GM19351 (cell line): ENCODE data around the gene EPB41L2.

Experiments
- ATAC-seq: cut with Tn5 transposase; IDR thresholded peaks from one replicate; pipeline ENCODE4 v1.9.1; 2021; ENCODE audit warnings: mild to moderate bottlenecking, moderate library complexity; ENCODE audit not compliant: unreplicated experiment

Gene EPB41L2

DNA sequence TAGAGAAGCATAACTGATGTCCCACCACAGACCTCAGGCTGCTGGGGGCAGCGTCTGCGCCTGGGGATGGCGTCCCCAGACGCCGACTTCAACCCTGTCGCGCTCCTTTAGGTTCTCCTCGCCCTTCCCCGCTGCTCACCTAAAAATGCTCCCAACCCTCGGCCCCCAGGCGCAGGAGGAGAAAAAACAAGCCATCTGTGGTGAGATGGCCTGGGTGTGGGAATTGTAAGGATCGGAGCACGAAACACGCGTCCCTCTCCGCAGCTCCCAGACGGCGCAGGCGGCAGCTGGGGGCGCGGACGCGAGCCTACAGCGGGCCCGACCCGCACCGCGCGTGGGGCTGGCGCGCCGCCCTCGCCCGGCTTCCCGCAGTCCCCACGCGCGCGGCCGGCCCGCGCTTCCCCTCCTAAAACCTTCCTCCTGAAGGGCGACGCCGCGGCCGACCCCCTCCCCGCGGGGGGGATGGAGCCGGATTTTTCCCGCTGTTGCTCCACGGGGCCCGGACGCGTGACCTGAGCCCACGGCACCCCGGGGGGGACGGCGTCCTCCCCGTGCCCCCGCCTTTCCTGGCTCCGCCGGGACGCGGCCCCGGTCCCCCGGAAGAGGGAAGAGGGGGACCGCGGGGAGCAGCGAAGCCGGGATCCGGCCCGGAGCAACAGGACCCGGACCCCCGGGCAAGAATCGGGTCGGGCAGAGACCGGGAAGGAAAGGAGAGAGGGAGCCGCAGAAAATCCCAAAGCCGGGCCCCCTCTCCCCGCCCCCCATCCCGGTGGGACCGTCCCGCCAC, 611 bp downstream of the EPB41L2 start:
- ATAC-seq: peak; percentile 35

DNA sequence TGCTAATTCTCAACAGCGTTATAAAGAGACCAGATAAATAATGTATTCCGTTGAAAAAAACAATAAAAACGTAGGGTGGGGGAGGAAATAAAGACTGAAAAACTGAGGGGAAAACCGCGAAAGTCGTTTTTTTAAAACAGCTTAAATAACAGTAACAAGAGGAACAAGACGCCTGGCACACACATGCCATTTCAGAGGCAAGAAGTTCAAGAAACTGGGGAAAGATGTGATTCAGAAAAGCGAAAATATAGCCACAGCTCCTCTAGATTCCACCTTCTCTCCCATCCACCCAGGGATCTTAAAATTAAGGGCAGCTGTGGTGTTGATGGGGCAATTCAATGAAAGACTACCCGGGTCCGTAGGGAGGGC, 1.3 kb downstream of the EPB41L2 start:
- no peak for ATAC-seq

DNA sequence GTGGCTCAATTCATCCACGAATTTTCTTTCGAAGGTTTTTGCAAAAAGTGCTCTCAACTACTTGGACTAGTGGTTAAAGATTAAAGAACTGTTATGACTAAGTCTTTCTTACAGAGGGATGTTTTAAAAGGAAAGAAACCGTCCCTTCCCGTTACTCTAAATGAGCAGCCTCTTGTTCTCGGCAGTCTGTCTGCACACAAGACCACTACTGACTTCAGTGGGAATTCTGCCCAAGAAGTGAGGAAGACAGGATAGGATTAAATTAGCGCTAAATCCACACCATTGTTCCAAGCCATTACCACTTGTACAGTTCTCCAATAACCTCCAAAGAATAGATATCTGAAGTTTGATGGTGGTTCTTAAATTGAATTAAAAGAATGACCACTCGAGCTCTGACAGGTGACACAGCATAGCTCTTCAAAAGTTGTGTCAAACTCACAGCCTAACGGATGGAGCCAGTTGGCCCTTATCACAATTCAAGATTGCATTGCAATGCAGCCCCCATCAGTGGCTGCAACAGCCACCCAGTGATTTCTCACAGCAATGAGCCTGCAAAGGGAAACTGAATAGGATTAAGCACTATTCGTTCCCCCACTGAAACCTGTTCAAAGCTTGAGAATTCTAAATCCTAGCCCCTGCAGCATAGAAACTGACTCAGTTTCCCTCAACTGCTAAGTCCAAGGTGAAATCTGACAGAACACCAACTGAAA, 1.8 kb downstream of the EPB41L2 start:
- no peak for ATAC-seq

DNA sequence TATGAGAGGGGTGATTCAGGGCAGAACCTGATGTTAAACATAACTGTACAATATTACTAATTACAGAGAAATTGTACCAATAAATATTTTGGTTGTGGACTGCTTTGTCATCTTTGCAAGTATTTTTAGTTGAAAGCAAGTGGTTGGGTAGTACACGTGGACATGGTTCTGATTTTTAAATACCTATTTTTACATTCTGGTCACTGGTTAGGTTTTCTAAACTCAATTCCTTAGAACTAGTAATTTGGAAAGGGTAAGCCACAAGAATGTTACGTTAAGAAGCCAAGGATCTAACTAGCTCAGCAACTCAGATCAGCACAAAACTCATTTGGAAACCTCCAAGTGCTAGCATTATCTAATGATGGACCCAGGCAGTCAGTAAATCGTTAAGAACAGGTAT, 2.7 kb downstream of the EPB41L2 start:
- no peak for ATAC-seq

DNA sequence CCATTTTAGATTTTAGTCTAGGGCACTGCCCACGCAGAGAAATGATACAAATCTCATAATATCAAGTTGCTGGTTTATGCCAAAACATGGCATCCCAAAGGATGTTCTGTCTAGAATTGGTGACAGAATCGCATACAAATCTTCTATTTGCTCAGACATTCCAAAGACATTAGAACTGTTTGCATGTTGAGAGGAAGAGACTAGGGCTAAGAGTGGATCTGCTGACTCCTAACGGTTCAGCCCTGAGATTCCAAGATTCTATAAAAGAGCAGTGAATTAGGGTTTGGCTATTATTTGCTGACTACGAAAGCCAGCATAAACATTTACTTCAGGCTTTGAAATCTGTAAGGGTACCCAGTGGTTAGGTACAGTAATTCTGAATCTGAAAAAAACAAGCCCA, 3.6 kb downstream of the EPB41L2 start:
- no peak for ATAC-seq

DNA sequence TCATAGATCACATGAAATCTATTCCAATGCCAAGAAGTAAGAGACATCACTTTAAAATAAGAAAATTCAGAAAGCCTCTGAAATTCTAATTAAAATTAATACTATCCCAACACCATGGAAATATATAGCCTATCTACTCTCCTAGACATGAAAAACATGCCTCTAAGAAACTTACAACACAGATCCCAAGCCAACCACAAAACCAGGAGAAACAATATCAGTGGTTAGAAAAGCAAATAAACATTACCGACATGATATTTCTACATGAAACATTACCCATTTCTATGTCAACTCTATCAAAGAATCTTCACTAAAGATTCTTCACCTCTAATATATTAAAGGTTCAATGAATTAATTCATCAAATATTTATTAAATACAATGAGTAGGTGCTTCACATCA, 4.8 kb downstream of the EPB41L2 start:
- ATAC-seq: no peak

DNA sequence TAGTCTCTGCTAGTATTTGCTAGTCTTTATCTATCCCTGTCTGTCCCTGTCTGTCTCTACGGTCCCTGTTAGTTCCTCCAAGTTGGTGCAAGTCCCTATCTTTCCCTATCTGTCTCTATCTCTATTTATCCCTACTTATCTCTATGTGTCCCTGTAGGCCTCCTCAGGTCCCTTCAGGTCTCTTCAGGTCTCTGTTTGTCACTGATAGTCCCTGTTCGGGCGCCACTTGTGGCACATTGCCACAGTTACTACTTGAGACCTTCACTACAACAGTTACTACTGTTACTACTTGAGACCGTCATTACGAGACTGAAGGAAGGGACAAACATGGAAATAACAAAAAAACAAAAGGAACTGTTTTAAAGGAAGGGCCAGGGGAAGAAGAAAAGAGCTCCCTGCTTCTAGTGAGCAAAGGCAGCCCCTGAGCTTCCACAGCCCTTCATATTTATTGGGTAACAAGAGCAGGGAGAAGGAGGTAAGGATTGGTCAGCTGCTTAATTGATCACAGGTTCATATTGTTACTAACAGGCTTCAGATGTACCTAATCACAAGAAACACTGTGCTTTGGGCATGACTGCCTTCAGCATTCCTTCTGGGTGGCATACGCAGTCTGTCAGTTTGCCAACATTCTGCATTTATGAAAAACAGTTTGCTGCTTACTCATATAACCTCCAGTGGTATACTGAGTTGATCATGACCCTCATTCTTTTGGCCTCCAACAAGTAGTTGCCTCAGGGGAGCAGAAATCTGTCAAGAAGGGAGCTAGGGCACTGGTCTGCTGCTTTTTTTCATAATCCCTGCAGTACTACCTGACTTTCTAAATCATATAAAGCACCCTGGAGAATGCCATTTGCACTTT, 8.4 kb downstream of the EPB41L2 start:
- no peak for ATAC-seq

DNA sequence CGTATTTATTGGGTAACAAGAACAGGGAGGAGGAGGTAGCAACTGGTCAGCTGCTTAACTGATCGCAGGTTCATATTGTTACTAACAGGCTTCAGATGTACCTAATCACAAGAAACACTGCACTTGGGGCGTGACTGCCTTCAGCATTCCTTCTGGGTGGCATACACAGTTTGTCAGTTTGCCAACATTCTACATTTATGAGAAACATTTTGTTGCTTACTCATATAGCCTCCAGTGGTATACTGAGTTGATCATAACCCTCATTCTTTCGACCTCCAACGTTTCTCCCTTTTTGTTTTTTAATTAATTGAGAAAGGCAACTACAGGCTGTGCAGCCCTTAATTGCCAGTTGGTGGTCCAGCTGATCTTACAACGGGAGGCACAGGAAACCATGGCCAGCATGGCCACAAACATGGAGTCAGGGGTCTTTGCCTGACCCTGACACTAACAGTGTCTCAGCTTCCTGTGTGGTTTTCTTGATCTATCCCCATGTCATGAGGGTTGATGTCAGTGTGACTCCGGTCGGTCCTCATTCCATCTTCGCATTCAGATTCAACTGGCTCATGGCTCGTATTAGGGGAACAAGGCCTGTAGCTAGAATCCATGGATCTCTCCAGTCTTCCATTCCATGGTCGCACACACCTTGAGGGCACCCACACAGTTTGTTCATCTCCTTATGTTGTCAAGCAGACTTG, 9.4 kb downstream of the EPB41L2 start:
- ATAC-seq: no peak

DNA sequence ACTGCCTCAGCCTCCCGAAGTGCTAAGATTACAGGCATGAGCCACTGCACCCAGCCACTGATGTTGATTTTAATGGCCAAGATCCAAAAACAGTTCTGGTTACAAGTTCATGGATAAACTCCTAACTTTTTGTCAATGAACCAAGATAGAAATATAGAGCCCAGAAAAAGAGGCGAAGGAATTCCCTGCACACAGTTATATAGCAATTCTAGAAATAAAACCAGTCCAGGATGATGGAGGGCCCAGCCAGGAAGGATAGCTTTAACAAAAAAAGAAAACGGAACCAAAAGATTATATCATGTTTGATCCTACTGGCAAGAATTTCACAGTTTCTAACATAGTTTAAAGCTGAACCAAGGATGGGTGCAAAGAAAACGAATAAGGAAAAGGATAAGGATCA, 10.9 kb downstream of the EPB41L2 start:
- no peak for ATAC-seq

DNA sequence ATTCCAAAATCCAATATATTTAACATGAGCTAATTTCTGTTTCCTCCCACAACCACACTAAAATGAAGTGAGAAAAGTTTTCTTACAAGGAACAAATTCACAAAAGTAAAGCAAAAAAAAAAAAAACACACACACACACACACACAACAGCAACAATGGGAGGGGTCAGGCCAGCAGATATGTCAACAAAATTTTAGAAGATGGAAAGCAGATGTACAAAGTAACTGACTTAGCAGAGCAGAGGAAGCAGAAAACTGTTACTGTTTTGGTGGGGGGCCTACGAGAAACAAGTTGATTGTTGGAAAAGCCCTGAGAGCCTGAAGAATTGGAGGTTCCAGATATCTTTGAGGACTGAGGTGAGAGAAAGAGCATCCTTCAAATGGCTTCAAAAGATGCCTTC, 11.7 kb downstream of the EPB41L2 start:
- no peak for ATAC-seq

DNA sequence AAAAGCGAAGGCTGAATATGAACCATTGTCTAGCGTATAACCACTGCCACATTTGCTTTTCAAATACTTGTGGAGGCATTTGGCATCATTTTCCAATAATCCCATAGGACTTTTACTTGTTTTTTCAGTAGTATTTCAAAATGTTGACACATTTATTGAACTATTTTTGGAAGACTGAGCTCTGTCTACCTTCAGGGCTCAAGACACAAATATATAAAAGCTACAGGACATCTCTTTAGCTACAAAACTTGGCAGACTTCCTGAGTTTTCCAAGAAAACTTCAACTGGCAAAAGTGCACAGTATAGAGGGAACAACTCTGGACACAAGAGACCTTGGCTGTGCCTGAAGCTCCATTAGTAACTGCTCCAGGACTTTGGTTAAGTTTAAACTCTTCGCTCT, 13.4 kb downstream of the EPB41L2 start:
- no peak for ATAC-seq

DNA sequence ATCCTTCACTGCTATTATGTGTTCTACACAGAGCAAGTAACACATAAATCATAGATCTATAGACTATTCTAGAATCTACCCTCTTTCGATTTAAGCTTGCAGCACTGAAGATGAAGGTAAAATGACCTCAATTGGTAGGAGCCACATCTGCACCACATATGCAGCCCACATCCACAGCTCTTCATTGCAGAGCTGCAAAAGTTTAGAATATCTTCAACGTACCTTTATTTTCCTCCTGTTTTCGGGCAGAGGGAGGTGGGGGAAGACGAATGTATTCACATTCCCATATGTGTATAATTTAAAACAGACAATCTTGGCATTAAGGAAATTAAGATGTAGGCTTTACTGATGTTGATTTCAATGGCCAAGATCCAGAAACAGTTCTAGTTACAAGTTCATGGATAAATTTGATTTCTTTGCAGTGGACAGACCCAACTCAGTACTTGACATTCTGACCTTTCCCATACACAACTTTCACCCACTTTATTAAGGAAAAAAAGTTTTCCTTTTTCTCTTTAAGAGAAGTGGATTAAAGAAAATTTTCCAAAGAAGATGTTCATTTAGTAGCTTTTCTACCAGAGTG, 14.0 kb downstream of the EPB41L2 start:
- ATAC-seq: no peak

DNA sequence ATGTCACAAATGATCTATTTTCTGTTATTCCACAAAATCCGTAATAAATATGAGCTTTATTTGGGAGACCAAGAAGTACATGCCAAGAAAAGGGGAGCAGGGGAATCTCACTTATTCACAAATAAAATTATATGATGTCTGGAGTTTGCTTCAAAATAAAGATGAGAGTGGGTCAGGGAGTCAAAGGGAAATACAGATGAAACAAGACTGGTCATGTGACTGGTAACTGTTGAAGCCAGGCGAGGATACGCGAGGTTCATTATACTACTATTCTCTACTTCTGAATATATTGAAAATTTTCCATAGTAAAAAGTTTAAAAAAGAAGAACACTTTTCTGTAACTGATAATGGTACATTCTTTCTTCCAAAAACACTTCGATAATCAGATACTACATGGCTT, 14.6 kb downstream of the EPB41L2 start:
- ATAC-seq: no peak

DNA sequence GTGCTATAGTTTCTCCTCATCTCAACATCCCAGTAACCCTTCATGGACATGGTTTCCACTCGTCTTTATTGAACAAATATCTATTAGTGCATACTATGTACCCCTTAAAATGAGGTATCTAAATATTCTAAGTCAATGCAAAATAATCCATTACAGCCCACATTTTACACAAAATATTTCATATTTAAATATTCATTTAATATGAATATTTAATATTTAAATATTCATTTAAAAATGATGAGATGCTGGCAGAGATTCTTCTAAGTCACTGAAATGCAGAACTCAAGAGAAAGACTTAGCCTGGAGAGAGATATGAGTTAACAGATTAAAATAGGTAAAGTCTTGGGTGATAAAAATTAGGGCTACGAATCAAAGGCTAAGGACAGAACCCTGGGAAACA, 17.9 kb downstream of the EPB41L2 start:
- no peak for ATAC-seq

DNA sequence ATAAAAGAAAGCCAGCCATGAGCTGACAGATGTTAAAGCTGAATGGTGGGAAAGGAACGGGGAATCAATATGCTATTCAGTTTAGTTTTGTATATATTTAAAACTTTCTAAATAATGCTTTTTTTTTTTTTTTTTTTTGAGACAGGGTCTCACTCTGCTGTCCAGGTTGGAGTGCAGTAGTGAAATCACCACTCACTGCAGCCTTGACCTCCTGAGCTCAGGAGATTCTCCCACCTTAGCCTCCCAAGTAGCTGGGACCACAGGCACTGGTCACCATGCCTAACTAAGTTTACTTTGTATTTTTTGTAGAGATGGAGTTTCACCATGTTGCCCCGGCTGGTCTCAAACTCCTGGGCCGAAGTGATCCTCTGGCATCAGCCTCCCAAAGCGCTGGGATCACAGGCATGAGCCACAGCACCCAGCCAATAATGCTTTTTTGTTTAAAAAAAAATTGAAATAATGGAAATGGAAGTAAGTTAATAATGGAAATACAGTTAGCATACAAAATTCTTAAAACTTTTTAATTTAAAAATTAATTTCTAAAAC, 19.1 kb downstream of the EPB41L2 start:
- no peak for ATAC-seq

DNA sequence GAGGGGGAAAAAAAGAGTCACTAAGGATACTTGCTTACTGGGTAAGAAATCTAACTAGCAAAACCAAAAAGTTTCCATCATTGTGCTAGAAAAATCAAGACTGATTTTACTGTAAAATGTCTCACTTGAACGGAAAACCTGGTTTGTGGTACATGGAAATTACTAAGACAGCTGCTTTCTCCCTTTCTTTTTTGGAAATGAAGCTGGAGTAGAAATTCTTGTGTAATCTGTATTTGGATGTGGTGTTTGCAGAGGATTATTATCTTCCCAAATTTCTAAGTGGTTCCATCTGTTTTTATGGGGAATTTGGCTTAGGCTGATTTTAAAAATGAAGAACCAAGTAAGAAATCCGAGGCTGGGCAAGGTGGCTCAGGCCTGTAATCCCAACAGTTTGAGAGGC, 20.4 kb downstream of the EPB41L2 start:
- no peak for ATAC-seq

DNA sequence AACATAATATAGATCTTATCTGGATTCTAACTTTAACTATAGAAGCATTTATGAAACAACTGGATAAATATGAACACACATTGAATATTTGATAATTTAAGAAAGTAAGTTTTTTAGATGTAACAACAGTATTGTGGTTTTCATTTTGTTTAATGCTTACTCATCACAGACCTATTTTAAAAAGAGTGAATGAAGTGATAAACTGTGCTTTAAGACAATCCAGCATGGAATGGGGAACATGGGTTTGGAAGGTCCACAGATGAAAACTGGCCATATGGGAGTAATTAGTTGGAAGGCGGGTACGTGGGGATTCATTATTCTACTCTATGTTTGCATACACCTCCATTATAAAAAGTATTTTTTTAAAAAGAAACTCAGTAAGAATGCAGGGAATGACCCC, 21.2 kb downstream of the EPB41L2 start:
- no peak for ATAC-seq

DNA sequence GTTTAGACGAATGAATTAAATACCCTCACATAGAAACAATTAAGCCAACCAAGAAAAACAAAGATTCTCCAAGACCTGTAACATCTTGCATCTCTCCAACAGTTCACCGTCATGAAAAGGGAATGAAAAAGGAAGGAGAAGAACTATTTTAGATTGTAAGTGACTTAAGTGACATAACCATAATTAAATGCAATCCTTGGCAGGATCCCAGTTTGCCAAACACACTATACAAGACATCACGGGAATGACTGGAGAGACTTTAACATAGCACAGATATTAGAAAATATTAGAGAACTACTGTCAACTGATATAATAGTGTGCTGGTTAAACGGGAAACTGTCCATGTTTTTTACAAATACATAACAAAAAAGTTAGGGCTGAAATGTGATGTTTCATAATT, 22.2 kb downstream of the EPB41L2 start:
- ATAC-seq: no peak

DNA sequence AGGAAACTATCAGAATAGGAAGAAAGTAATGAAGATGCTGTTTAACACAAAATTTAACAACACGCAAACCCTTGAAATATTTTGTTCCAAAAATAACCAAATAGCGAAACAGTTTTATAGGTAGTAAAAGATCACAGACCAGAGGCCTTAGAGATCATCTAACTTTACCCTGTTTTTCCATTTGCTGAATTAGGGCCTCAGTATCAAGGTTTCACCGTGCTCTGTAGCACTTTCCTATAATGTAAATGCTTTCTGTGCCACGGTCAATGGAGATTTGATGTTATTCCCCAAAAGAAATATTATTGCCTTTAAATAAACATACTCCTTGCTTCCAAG, 23.7 kb downstream of the EPB41L2 start:
- ATAC-seq: no peak

DNA sequence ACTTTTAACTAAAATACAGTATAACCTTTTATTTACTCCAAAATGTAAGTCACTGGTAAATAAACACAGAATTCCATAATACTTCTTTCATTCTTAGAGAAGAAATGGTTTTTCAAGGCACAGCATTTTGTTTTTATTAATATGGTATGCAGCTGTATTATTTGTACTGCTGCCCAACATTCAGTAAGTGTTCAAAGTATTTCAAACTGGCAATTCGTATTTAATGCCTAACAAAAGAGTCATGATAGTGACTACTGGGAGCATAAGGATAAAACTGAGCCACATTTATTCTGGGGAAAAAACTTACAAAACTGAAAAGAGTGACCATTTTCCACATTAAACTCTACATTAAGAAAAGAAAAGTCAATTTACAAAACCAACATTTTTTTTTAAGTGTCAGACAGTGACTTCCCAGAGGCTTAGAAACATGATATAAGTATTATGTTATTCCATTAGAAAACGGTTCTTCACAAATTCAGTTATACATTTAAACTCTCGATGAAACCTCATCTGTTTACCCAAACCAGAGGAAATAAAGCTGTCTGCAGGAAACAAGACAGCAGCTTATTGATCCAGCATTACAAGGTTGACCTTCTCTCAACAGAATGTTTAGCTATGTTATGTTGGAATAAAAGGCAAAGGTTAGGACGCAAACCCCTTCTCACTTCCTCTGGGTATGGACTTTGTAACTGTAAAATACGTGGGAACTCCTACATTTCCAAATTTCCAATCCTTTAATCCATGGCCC, 24.3 kb downstream of the EPB41L2 start:
- ATAC-seq: no peak
